ENCODE results near the gene APOM.

GRCh38 chr6:31686483-31686882, 30.8 kb downstream of the APOM start:
- TF ChIP-seq POLR2A (IDR thresholded peaks at IDR 0.05) (no peak), CTCF (IDR thresholded peaks at IDR 0.05) (no peak)
